ENCODE measurements around the gene GNB2.

GNB2 gene

DNA sequence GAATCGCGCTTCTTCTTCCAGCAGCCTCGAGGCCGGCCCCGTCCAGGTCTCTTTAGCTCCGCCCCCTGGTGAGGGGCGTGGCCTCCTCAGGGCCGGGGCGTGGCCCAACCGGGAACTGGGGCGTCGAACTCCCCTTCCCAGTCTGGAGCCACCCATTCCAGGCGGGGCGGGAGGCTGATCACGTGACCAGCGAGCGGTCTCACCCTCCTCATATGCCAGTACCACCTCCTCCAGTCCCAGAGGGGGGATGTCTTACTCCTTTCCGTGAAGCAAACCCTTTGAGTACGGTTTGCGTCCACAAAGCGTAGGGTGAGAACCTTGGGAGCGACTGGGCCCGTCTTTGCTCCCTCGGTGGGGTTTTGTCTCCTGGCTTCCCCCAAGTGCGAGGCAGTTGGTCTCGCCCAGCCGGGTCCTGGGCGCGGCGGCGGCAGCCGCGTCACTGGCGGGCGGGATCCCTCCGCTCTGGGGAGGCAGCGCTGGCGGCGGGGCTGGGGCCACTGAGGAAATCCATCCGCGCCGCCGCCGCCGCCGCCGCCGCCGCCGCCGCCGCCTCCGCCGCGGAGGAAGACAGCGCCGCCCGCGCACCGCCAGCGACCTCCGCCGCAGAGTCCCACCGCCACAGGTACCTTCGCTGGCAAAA is at the start of gene GNB2:
Gene GNB2, plus strand, starts transcription at position 439 of the 640 bp plus-strand sequence. CDS start 2,526 bp downstream, outside the sequence.
- peak; percentile 99 for DNase-seq (ENCODE audit: low read depth in 2 of 2)

DNA sequence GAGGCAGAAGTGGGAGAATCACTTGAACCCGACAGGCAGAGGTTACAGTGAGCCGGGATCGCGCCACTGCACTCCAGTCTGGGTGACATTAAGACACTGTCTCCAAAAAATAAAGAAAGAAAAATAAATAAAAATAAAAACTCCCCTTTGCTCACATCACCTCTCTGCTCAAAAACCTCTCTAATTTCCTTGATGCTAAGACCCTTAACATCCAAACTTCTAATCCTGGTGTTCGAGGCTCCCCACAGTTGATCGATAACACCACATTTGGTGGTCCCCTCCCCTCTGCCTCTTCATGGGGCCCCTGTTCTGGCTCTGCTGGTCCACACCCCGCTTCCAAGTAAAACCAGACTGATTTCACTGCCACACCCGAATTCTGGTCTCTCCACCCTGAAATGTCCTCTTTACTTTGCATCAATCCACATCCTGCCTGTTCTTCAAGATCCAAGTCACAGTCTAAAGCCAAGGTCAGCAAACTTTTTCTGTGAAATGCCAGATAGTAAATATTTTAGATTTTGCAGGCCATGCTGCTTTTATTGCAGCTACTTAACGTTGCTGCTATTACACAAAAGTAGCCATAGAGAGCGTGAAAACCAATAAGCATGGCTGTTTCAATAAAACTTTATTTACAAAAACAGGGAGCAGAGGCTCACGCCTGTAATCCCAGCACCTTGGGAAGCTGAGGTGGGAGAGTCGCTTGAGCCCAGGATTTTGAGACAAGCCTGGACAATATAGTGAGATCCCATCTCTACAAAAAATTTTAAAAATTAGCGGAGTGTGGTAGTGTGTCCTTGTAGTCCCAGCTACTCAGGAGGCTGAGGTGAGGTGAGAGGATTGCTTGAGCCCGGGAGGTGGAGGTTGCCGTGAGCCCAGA is 49.4 kb upstream of the GNB2 start:
- DNase-seq (ENCODE audit: low read depth in 2 of 2): no peak

DNA sequence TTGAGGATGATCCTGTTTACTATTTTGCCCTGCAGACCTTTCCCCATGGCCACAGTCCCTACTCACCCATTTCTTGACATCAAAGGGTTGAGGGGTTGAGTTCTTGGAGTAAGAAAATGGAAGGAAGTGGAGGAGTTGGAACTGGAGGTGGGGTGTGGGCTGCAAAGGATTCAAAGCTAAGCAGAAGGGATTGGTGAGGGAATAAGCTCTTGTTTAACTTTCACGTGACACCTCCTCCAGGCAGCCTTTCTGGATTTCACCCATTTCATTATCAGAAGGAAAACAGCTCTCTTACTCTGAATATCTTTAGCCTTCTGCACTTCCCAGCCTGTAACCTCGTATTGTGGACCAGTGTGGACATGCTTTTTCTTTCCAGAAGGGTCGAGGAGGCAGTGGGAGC is 47.5 kb upstream of the GNB2 start:
- DNase-seq (ENCODE audit: low read depth in 2 of 2): no peak

DNA sequence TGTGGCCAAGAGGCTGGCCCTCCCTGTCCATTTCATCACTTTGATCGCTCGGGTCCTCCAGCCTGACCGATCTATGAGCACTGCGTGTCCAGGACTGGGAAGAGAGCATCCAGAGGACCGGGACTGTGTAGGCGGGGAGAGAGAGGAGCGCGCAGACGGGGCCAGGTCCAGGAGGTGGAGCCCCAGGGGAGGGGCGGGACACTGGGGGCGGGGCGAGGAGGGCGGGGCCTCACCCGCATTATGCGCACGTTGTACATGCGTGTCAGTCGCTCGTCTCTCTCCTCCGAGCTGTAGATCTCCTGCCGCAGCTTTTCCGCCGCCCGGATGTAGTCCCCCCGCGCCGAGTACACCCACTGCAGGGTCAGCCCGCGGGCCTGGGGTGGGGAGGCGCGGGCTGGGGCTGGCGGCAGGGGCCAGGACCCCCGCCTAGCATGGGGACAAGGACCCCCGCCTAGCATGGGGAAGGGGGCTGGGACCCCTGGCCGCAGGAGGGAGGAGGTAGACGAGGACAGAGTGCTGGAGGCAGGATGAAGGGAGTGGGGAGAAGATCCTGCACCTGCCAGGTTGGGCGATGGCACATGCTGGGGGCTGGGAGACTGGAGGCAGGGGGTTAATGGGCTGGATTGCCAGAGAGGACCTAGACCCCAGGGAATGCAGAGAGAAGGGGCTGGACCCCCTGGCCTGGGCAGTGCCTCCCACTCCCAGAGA is 46.9 kb upstream of the GNB2 start:
- DNase-seq (ENCODE audit: low read depth in 2 of 2): peak; percentile 50 to 64

DNA sequence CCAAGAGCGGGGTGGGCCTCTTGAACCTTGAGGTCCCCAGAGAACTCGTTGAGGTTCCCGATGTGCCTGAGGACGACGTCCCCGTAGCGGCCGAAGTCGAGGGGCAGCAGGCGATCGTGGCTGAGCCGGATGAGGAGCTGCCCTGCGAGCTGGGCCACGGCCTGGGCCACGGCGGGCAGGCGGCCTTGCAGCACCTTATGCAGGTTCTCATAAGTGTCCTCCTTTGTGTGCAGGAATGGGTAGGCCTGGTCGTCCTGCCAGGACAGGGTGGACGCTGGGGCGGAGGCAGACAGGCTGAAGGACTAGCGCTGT is 46.3 kb upstream of the GNB2 start:
- DNase-seq (ENCODE audit: low read depth in 2 of 2): no peak

DNA sequence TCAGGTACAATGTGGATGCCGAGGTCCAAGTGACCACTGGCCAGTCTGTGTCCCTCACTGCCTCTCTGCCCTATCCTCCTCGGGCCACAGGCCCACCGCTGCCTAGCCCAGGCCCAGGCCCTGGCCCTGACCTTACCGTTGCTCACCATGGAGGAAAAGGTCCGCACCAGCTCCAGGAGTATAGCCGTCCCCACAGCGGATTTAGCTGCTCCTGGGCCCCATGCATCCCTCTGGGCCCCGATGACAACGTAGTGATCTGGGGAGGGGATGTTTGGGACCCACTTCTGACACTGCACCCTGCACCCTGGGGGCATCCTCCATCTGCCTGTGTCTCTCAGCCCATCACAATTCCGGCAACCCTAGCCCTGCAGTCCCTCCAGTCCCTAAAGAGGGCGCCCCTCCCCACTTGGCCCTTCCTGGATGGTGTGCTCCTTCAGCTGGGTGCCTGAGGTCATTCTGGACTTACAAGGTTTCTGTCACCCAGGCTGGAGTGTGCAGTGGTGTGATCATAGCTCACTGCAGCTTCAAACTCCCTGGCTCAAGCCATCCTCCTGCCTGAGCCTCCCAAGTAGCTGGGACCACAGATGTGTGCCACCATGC is 44.3 kb upstream of the GNB2 start:
- DNase-seq (ENCODE audit: low read depth in 2 of 2): no peak

DNA sequence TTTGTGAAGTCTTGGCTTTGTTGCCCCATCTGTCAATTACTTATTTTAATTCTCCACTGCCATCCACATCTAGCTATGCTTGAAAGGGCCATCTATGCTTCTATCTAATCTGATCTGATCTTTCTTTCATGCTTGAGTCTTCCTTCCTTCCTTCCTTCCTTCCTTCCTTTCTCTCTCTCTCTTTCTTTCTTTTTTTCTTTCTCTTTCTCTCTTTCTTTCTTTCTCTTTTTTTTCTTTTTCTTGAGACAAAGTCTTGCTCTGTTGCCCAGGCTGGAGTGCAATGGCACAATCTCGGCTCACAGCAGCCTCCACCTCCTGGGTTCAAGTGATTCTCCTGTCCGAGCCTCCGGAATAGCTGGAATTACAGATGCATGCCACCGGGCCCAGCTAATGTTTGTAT is 43.5 kb upstream of the GNB2 start:
- DNase-seq (ENCODE audit: low read depth in 2 of 2): no peak

DNA sequence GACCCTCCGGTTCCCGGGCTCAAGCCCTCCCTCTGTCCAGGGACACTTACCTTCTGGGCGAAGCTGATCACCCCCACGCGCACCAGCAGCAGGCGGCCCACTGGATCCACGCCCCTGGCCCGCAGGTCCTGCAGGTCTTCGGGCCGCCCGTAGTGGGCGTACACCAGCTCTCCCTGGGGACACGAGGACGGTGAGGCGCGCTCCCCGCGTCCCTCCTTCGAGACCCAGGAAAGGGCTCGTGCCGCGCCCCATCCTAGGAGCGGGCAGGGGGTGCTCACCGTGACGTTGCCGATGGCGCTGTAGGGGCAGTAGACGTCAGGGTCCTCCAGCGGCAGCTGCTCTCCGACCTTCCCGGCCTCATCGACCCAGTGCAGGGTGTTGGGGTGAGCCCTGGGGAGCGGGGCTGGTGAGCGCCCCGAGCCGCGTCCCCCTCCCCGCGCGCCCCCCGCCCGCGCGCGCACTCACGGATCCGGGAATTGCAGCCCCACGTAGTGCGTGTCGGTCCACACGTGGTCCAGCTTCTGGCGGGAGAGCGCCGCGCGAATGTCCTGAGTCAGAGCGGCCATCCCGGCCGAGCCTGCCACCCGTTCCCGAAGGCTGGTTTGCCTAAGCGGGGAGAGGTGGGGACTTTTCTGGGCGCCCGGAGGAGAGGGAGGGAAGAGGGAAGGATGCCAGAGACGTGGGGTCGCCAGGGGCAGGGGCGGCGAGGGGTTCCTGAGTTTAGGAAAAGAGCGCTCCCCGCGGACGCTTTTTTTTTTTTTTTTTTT is 40.4 kb upstream of the GNB2 start:
- no peak for DNase-seq (ENCODE audit: low read depth in 2 of 2)

DNA sequence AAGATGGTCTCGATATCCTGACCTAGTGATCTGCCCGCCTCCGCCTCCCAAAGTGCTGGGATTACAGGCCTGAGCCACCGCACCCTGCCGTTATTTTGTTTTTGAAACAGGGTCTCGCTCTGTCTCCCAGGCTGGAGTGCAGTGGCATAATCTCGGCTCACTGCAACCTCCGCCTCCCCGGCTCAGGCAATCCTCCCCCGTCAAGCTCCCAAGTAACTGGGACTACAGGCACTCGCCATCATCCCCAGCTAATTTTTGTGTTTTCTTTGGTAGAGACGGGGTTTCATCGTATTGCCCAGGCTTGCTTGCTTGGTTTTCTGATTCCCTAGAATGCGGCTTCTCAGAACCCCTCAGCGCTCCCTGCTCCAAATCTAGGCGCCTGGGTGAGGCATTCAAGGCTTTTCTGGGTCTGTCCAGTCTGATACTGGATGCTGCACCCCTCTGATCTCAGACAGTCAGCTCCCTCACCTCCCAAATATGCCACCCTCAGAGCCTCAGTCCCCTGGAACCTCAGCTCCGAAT is 33.5 kb upstream of the GNB2 start:
- no peak for DNase-seq (ENCODE audit: low read depth in 2 of 2)

DNA sequence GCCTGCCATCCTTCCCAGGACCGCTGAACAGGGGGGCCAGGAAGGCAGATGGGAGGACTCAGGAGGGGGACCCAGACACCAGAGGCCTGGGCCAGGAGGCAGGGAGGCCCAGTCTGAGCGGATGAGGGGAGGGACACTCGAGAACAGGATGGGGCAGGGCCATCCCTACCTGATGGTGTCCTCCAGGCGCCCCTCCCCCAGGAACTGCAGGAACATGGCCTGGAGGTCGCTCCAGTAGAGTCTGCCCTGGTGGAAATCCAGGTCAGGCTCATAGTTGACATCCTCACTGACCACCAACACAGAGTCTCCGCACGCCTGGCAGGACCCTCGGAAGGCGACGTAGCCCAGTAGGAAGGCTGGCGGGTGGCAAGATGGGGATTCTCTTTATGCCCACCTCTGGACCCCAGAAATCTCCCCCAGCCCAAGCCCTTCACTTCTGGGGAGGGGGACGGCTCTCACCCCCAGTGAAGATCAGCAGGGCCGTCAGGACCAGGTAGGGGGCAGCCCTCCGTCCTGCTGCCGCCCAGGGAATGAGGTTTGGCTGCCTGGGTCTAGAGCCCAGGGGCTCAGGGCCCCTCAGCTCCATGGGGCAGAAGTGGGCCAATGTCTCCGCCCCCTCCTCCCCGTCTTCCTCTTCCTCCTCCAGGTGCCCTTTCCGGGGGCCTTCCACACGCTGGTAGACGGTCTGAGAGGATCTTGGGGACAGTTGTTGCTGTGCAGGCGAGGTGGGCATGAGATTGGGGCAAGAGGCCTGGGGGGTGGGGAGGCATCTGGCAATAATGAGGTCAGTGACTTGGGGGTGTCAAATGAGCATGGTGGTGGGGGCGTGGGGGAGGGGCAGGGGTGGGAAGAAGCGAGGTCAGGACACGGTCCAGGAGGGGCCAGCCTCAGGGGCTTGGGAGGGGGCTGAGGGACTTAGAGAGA is 32.8 kb upstream of the GNB2 start:
- DNase-seq (ENCODE audit: low read depth in 2 of 2): no peak

DNA sequence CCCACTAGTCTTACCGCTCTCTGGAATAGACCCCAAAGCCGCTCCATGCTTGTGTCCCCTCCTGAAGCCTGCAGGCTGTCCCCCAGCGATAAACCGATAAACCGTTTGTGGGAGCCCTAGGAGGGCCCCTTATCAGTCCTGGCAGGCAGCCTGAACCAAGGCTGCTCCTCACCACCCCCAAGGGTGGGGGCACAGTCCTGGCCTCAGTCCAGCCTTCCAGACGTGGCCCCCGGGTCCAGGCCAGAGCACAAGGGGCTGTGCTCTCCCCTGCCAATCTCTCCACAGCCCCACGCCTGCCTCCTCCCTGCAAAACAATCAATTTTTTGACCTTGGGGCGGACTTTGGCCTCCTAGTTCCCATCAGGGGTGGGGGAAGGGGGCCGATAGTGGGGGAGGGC is 32.1 kb upstream of the GNB2 start, which contains the start of gene TFR2:
Gene TFR2, minus strand, starts transcription at position 90 of the 397 bp plus-strand sequence. Its CDS starts 43 bp downstream, at position 47.
- DNase-seq (ENCODE audit: low read depth in 2 of 2): no peak

DNA sequence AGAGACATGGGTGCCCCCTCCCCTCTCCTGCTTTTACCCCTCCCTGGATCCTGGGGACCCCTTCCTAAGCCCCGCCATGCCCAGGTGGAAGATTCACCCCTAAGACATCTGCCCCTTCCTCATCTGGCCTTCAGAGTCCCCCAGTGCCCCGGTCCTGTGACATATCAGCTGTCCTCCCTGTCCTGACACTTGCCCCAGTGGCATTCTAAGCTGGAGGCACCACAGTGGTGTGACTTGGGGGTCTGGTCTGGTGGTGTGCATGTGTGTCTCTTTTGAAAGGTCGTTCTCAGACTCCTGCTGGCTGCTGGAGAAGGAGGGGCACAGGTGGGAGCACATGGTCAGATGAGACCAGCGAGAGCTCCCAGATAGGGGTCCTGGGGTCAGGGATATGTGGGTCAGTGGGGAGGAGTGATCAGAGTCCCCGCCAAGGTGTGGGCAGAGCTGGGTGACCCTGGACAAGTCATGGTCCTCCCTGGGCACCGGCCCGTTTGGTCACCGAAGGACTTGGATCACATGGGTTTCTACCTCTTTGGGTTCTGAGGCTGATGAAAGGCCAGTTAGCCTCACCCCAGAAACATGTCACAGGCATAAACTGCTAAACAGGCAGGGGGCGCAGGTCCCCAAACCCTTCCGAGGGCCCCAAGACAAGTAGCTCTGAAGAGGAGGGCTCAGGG is 31.5 kb upstream of the GNB2 start:
- no peak for DNase-seq (ENCODE audit: low read depth in 2 of 2)

DNA sequence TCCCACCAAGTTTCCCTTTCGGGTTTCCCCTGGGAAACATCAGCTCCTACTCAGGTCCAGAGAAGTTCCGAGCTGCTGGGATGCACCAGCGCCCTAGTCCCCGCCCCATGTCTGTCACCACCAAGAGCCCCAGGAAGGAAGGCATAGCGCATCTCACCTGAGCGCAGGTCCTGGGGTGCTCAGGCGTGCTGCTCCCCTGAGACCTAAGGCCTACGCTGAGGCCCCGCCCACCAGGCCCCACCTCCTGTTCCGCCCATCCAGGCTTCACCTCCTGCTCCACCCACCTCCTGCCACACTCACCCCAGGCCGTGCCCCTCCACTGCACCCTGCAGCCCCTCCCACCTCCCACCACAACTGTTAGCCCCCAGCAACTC is 31.0 kb upstream of the GNB2 start:
- DNase-seq (ENCODE audit: low read depth in 2 of 2): no peak

DNA sequence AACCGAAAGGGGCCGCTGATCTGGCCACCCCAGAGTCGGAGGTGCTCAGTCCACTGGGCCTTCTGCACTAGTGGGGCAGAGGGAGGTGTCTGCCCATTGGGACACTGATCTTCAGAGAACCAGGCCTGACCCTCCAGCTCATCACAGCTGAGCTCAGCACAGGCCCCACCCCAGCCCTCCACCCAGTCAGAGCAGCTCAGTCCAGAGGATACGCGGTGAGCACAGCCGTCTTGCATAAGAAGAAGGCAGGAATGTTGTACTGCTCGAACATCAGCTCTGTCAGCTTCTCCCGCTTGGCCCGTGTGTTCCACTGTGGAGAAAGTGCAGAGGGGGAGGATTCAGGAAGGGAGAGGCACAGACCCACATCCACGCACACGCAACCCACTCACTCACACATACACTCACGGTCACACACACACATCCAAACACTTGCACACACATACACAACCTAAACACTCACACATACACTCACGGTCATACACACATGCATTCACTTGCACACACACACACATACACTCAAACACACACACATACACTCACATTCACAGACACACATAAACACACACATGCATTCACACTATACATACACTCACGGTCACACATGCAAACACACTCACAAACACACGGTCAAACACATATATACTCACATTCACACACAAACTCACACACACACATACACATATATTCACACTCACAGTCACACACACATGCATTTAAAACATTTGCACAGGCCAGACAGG is 23.5 kb upstream of the GNB2 start:
- DNase-seq (ENCODE audit: low read depth in 2 of 2): no peak

DNA sequence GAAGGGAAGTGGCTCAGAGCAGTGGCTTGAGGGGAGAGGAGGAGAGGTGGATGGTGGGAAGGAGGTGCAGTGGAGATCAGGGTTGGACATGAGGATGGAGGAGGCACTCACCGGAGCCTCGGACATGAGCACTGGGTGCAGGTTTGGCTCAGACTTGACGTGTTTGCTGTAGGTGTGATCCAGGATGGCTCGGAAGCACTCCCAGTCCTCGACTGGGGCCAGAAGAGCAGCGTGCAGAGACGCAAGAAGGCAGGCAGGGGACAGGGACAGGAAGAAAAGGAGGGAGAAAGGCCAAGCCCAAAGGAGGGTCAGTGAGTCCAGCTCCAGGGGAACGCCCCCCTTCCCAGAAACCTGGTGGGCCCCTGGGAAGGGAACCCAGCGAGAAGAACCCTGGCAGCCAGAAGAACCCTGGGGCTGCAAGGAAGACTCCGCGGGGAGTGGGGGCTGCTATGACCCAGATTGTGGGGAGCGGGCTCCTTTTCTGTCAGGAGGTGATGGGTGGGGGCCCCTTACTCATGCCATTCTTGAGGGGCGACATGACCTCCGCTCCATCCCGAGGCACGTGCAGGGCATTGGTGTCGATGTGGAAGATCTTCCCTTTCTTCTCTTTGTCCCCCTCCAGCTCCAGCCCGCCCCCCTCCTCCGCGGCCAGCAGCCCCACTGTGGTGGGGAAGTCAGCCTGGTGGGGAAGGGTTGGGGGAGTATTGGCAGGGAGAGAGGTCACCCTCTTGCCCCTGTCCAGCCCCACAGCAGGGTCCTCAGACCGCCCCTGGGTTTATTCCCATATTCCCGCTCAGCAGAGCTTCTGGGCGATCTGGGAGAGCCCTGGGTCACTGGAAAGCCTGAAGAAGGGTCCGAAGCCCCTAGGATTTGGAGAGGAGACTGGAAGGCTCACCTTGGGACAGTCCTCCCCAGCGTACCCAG is 18.4 kb upstream of the GNB2 start:
- no peak for DNase-seq (ENCODE audit: low read depth in 2 of 2)

DNA sequence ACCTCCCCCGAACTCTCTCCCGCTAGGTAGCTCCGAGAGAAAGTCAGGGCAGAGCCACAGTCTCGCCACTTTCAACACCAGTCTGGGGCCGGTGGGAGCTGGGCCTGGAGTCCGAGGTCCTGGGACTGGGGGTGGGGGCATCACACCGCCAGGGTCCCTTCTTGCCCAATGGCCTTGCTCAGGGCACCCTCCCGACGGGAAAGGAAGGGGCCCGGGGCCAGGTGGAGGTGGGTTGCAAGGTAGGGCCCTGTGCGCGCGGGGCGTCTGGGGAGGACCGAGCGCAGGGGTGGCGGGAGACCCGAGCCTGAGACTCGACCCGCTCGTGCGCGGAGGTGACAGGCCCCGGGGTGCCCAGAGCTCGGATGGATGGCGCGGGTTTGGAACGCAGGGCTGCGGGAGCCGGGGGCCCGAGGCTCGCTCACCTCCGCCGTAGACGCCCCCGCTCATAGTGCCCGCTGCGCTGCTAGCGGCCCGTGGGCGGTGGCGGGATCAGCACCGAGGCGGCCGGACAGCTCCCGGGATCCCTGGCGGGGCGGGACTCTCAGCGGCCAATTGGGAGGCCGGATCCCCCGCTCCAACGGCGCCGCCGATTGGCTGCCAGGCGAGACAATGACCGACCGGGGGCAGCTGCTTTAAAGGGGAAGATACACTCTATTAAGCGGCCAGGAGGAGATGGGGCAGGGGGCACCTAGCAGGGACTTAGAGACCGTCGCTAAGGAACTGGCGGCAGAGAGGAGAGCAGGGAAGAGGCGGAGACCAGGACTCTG is 17.4 kb upstream of the GNB2 start, which contains the start of gene ACTL6B:
Gene ACTL6B, minus strand, starts transcription at position 541 of the 767 bp plus-strand sequence. Its CDS starts 94 bp downstream, at position 447.
- DNase-seq (ENCODE audit: low read depth in 2 of 2): no peak

Measured in fibroblast of skin of left biceps (primary cell).